Measurements from ENCODE around the gene B4GALNT4. TPM values are rescaled to one million over a fixed set of nuclear protein-coding genes. Genes with fewer than 3 reads are reported as not detected.

B4GALNT4 gene
- total and polyA plus RNA-seq, 2 of the 13 experiments (the other 11 are each of a cell fraction or from before 2014, with no cell fraction given), result 30.5 to 50.1 TPM

- TF ChIP-seq ZNF709 (CRISPR knock-in tag; IDR thresholded peaks at IDR 0.05) (0 out of 2 replicates have a peak, but pooled peaks have one; percentile 56), ARNT (IDR thresholded peaks at IDR 0.05) (no peak), SRSF9 (IDR thresholded peaks at IDR 0.05; ENCODE audit: borderline replicate concordance, insufficient read depth, low read depth, low read length, poor library complexity, severe bottlenecking) (no peak), STAT5B (CRISPR knock-in tag; IDR thresholded peaks at IDR 0.05) (no peak), TMF1 (CRISPR knock-in tag; IDR thresholded peaks at IDR 0.05; ENCODE audit: low read depth) (no peak), PHB2 (IDR thresholded peaks at IDR 0.05; ENCODE audit: partially characterized antibody) (no peak), THRA (CRISPR knock-in tag; IDR thresholded peaks at IDR 0.05; ENCODE audit: borderline replicate concordance) (no peak), ZNF800 (CRISPR knock-in tag; IDR thresholded peaks at IDR 0.05) (peak; percentile 96; the same call in 1 of the 2 replicates), ZNF776 (CRISPR knock-in tag; IDR thresholded peaks at IDR 0.05) (no peak), POLR2G (IDR thresholded peaks at IDR 0.05; ENCODE audit: low read depth, low read length) (peak; percentile 52; the same call in 1 of the 2 replicates), ZNF563 (CRISPR knock-in tag; IDR thresholded peaks at IDR 0.05) (peak; percentile 75; the same call in 1 of the 2 replicates)
- TF ChIP-seq, protein P1, sequence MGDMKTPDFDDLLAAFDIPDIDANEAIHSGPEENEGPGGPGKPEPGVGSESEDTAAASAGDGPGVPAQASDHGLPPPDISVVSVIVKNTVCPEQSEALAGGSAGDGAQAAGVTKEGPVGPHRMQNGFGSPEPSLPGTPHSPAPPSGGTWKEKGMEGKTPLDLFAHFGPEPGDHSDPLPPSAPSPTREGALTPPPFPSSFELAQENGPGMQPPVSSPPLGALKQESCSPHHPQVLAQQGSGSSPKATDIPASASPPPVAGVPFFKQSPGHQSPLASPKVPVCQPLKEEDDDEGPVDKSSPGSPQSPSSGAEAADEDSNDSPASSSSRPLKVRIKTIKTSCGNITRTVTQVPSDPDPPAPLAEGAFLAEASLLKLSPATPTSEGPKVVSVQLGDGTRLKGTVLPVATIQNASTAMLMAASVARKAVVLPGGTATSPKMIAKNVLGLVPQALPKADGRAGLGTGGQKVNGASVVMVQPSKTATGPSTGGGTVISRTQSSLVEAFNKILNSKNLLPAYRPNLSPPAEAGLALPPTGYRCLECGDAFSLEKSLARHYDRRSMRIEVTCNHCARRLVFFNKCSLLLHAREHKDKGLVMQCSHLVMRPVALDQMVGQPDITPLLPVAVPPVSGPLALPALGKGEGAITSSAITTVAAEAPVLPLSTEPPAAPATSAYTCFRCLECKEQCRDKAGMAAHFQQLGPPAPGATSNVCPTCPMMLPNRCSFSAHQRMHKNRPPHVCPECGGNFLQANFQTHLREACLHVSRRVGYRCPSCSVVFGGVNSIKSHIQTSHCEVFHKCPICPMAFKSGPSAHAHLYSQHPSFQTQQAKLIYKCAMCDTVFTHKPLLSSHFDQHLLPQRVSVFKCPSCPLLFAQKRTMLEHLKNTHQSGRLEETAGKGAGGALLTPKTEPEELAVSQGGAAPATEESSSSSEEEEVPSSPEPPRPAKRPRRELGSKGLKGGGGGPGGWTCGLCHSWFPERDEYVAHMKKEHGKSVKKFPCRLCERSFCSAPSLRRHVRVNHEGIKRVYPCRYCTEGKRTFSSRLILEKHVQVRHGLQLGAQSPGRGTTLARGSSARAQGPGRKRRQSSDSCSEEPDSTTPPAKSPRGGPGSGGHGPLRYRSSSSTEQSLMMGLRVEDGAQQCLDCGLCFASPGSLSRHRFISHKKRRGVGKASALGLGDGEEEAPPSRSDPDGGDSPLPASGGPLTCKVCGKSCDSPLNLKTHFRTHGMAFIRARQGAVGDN (CRISPR knock-in tag; IDR thresholded peaks at IDR 0.05), result peak; percentile 69
- TF ChIP-seq, protein P2, sequence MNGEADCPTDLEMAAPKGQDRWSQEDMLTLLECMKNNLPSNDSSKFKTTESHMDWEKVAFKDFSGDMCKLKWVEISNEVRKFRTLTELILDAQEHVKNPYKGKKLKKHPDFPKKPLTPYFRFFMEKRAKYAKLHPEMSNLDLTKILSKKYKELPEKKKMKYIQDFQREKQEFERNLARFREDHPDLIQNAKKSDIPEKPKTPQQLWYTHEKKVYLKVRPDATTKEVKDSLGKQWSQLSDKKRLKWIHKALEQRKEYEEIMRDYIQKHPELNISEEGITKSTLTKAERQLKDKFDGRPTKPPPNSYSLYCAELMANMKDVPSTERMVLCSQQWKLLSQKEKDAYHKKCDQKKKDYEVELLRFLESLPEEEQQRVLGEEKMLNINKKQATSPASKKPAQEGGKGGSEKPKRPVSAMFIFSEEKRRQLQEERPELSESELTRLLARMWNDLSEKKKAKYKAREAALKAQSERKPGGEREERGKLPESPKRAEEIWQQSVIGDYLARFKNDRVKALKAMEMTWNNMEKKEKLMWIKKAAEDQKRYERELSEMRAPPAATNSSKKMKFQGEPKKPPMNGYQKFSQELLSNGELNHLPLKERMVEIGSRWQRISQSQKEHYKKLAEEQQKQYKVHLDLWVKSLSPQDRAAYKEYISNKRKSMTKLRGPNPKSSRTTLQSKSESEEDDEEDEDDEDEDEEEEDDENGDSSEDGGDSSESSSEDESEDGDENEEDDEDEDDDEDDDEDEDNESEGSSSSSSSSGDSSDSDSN (CRISPR knock-in tag; IDR thresholded peaks at IDR 0.05), result peak; percentile 40; the same call in 1 of the 2 replicates
Measured at GRCh38 chr11:416757-417621, 47.7 kb downstream of the B4GALNT4 start (continued).
